GM21723 (cell line): ENCODE results near the gene ZSWIM3.

Experiments
- ATAC-seq: cut with Tn5 transposase; IDR thresholded peaks from one replicate; pipeline ENCODE4 v1.9.1; 2021; ENCODE audit warnings: mild to moderate bottlenecking, moderate library complexity; ENCODE audit not compliant: unreplicated experiment

The ZSWIM3 gene

GRCh38 chr20:45927071-45927878, 69.9 kb downstream of the ZSWIM3 start:
- no peak for ATAC-seq
